GM19035 (cell line): Measurements from ENCODE around the gene INSYN2A.

Experiments used
- ATAC-seq: cut with Tn5 transposase; IDR thresholded peaks from one replicate; pipeline ENCODE4 v1.9.1; 2021; ENCODE audit not compliant: unreplicated experiment

Gene INSYN2A, protein sequence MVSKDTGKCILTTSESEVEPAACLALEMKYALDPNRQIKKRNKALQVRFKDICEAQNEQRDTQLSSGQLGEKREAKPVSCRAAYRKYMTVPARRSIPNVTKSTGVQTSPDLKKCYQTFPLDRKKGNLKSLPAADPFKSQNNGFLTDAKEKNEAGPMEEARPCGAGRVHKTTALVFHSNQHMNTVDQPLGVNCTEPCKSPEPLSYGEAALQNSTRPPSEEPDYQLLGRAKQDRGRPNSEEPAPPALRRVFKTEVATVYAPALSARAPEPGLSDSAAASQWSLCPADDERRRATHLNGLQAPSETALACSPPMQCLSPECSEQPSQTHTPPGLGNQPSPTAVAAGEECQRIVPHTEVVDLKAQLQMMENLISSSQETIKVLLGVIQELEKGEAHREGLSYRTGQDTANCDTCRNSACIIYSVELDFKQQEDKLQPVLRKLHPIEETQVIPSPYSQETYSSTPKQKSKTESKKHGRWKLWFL

GRCh38 chr10:127196282-127197153 lies at the start of gene INSYN2A:
INSYN2A (minus strand) TSS chr10:127196591; CDS start chr10:127176395, 20,196 bp downstream.
- no peak for ATAC-seq

- ATAC-seq: no peak
Measured at GRCh38 chr10:127245456-127245855, 49.1 kb upstream of the INSYN2A start.

- no peak for ATAC-seq
Measured at GRCh38 chr10:127243490-127244272, 47.3 kb upstream of the INSYN2A start.

DNA sequence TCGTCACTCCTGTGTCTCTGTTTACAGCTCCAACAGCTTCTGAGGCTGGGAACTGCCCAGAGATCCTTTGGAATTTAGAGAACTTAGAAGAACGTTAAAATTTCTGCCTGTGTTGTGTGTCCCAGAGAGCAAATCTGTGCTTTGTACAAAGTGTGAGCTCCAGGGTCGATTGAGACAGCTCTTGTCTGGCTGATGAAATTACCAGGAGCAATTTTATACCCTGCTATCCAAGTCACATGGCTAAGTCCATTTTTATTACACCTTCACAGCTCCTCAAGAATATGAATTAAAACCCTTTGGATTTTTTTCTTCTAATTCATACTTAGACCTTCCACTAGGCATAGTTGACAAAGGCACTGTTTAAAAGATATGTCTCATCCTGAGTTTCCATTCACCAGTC lies 46.5 kb upstream of the INSYN2A start:
- ATAC-seq: no peak

GRCh38 chr10:127236266-127236665 lies 39.9 kb upstream of the INSYN2A start:
- no peak for ATAC-seq

DNA sequence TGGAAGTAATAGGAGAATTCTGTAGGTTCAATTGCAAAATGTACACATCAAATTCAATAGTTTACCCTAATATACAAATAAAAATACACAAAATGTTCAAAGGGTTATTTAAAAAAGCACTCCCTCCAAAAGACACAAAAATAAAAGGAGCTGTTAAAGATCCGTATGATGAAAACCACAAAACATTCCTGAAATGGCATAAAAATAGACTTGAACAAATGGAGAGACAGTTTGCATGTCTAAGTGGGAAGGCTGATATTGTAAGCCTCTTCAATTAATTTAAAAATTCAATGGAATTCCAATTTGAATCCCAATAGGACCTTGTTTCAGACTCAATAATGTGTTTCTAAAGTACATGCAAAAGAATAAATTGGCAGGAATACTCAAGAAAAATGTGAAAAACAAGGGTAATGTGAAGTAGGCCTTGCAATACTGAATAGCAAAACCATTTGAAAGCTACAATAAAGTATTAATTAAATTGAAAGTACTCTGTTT lies 38.0 kb upstream of the INSYN2A start:
- no peak for ATAC-seq

DNA sequence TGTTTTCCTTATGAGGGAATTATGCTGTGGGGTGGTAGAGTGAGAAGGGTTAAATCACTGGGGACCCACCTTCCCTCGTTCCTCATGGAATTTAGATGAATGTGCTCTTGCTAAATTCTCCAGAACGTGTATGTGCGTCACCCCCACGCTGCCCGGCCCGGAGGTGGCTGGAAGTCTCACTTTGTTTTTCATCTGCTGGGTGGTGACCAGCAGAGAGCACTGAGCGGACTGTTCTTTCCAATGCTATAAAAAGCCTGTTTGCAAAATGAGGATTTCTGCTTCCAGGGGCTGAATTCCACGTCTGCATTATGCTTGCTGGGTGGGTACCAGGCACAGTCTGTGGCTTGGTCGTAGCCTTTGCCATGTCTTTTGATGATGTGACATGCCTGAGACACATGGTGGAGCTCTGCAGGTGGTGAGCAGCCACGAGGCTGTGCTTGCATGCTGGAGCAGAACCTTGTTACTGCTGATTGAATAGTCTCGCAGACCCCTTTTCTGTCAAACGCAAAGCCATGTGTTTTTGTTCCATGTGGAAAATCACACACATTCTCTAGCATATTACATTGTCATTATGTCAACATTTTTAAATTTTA lies 31.9 kb upstream of the INSYN2A start:
- no peak for ATAC-seq

GRCh38 chr10:127227663-127228062 lies 31.3 kb upstream of the INSYN2A start:
- no peak for ATAC-seq

GRCh38 chr10:127227027-127227426 lies 30.6 kb upstream of the INSYN2A start:
- ATAC-seq: no peak

- no peak for ATAC-seq
Measured at GRCh38 chr10:127221281-127221680, 24.9 kb upstream of the INSYN2A start.

DNA sequence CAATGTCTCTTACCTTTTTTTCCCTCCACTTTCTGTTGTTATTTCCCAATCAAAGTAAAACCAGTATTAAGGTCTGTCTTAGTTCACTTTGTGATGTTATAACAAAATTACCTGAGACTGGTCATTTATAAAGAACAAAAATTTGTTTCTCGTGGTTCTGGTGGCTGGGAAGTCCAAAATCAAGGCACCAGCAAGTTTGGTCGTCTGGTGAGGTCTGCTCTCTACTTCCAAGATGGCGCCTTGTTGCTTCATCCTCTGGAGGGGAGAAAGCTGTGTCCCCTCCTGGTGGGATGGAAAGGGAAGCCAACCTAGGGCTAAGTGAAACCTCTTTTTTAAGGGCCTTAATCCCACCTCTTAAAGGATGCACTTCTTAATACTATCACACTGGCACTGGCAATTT lies 22.3 kb upstream of the INSYN2A start:
- ATAC-seq: no peak

DNA sequence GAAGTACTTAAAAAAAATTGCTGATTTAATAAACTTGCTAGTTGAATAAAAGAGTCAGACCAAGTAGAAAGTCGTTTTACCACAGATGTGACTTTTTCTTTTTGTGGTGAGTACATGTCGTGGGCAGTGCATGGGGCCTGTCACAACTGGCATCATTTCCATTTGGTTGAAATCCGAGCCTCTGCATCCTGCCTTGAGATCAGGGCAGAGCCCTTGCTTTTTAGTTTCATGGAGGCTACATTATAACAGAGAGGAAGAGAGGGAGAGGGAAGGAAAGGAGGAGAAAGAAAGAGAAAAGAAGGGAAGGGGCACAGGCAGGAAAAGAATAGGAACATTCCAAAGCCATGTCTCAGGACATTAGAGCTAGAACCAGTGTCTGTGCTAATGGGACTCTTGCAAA lies 20.4 kb upstream of the INSYN2A start:
- no peak for ATAC-seq

- ATAC-seq: no peak
Measured at GRCh38 chr10:127216274-127216673, 19.9 kb upstream of the INSYN2A start.

DNA sequence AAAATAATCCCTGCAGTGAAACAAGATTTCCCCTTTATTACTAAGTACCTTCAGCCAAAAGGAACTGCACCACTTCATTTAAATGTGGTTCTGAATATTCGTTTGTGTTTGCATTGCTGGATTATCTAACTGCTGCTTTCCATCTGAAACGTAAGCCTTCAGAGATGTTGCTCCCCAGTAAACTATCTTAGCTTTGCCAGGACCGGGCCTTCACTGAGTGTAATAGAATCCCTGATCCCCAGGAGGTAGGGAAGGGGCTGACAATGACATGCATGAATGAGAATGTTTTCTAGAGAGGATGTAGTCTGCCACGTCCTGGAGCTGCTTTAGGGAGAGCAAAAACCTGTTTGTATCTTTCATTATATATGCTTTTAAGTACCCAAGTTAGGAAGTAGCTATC lies 19.5 kb upstream of the INSYN2A start:
- ATAC-seq: no peak

DNA sequence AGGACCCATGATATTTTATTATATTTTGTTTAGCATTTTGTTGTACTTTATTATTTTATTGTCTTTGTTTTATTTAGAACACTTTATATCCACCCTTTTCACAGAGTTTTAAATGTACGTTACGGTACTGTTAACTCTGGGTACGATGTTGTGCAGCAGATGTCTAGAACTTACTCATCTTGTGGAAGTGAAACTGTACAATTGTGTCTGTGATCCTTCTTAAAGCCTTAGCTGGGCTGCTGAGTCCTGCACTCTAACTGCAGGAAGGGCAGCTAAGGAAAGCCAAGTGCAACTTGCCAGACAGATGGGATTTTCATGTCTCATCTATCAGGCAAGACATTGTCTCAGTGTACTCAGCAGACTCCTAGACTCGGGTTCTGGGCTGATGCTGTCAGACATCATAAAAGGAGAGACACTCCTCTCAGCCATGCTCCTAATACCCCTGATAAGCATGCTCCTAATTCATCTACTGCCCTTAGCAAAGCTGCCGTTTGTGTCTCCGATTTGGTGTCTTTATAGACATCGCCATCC lies 14.6 kb upstream of the INSYN2A start:
- ATAC-seq: no peak

DNA sequence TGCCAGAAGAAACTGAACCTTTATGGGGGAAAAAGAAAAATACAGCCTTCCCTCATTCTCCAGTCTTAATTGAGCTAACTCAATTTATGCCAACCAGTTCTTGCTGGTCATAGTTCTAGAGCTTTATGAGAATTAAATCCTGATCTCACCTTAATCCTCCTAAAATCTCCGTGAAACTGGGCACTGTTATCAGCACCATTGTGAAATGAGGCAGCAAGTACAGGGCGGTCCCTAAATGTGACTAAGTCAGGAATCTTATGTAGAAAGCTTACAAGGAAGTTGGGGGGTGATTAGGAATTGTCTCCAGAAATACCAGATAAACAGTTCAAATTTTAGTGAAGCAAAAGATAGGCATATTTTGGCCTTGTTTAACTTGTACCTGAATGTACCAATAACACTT lies 10.7 kb upstream of the INSYN2A start:
- ATAC-seq: no peak

GRCh38 chr10:127203067-127203466 lies 6.7 kb upstream of the INSYN2A start:
- no peak for ATAC-seq

GRCh38 chr10:127200646-127201045 lies 4.3 kb upstream of the INSYN2A start:
- ATAC-seq: no peak

DNA sequence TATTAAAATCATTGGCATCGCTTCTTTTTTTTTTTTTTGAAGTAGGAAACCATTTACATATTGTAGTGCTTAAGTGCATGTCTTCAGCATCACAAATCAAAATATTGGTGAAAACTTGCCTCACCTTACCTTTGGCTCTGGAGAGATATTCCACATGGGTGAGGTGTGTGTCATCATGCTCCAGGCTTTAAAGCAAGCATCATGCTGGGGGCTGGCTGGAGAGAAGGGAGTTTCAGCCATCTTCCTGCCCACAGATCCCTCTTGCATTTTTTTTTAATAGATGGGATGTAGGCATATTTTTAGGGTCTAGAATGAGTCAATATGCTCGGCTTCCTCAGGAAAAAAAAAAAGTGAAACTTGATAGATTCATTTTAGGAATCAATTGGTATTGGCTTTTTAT lies 2.3 kb upstream of the INSYN2A start:
- no peak for ATAC-seq

- no peak for ATAC-seq
Measured at GRCh38 chr10:127198307-127198706, 1.9 kb upstream of the INSYN2A start.

- ATAC-seq: no peak
Measured at GRCh38 chr10:127197154-127197432, 702 bp upstream of the INSYN2A start.
